Measurements from ENCODE around the gene TOPBP1. TPM values are rescaled to one million over a fixed set of nuclear protein-coding genes. Genes with fewer than 3 reads are reported as not detected.
A peak's percentile ranks its signal among the peaks of the same experiment; 100 is the strongest.

TOPBP1 gene
- total RNA-seq, 1 donor from 2014 or later, result 23.9 TPM

DNA sequence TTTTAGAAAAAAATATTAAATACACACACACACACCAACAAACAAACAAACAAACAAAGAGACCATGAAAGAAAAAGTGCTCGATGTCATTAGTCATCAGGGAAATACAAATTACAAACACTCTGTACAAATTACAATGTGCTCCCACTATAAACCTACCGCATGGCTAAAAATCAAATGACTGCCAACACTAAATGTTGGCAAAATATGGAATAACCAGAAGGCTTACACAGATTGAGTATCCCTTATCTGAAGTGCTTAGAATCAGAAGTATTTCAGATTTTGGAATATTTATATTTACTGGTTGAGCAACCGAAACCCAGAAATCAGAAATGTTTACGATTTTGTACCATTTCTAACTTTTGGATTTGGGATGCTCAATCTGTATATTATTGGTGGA lies 54.8 kb downstream of the TOPBP1 start:
- Histone ChIP-seq H3K36me3 (ENCODE audit: insufficient read depth, low read length) (peaks cover 22% of the 10 kb centered on the region), H3K79me2 (ENCODE audit: insufficient read depth, low read length) (no peaks in the 10 kb centered on the region), H3K9me3 (ENCODE audit: insufficient read depth, low read depth, low read length) (no peaks in the 10 kb centered on the region), H3K4me2 (ENCODE audit: low read length) (no peak overlapping the region), H3K27me3 (ENCODE audit: insufficient read depth, low read length) (no peaks in the 10 kb centered on the region), H2AFZ (ENCODE audit: low read depth, low read length) (no peak overlapping the region), H4K20me1 (ENCODE audit: insufficient read depth, low read length) (no peaks in the 10 kb centered on the region), H3K27ac (ENCODE audit: low read depth, low read length) (no peak overlapping the region), H3K4me1 (ENCODE audit: insufficient read depth, low read length) (no peaks in the 10 kb centered on the region), H3K9ac (ENCODE audit: low read length) (no peak overlapping the region), H3K4me3 (ENCODE audit: insufficient read depth, low read depth, low read length) (no peak overlapping the region)
- DNase-seq (ENCODE audit: low read depth), result no peak
- Mint-ChIP-seq H3K27ac (ENCODE audit: unreplicated experiment) (no peak overlapping the region), H3K4me1 (ENCODE audit: low read depth, unreplicated experiment) (no peaks in the 10 kb centered on the region), H3K27me3 (ENCODE audit: low read depth, unreplicated experiment) (no peaks in the 10 kb centered on the region), H3K9me3 (ENCODE audit: unreplicated experiment) (no peaks in the 10 kb centered on the region), H3K4me3 (ENCODE audit: unreplicated experiment) (no peak overlapping the region), H3K36me3 (ENCODE audit: low read depth, unreplicated experiment) (peaks cover 4% of the 10 kb centered on the region)
- TF ChIP-seq, protein P1, sequence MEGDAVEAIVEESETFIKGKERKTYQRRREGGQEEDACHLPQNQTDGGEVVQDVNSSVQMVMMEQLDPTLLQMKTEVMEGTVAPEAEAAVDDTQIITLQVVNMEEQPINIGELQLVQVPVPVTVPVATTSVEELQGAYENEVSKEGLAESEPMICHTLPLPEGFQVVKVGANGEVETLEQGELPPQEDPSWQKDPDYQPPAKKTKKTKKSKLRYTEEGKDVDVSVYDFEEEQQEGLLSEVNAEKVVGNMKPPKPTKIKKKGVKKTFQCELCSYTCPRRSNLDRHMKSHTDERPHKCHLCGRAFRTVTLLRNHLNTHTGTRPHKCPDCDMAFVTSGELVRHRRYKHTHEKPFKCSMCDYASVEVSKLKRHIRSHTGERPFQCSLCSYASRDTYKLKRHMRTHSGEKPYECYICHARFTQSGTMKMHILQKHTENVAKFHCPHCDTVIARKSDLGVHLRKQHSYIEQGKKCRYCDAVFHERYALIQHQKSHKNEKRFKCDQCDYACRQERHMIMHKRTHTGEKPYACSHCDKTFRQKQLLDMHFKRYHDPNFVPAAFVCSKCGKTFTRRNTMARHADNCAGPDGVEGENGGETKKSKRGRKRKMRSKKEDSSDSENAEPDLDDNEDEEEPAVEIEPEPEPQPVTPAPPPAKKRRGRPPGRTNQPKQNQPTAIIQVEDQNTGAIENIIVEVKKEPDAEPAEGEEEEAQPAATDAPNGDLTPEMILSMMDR (IDR thresholded peaks at IDR 0.05; ENCODE audit: insufficient read depth, low read depth, low read length), result no peak
- TF ChIP-seq EZH2 (IDR thresholded peaks at IDR 0.05; ENCODE audit: insufficient read depth, low read length), result no peak
- peak; percentile 20 for FAIRE-seq

DNA sequence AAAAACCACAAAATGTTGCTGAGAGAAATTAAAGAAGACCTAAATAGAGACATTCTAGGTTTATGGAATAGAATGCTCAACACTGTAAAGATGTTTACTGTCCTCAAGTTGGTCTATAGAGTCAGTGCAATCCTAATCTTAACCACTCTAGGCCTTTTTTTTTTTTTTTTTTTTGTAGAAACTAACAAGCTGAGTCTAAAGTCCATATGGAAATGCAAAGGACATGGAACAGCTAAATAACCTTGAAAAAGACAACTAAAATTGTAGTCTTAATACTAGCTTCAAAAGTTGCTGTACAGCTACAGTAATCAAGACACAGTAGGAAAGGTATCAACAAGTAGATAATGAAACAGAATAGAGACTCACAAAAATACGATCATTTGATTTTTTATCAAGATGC lies 55.4 kb downstream of the TOPBP1 start:
- Histone ChIP-seq H3K9me3 (ENCODE audit: insufficient read depth, low read depth, low read length) (no peaks in the 10 kb centered on the region), H3K9ac (ENCODE audit: low read length) (no peak overlapping the region), H3K79me2 (ENCODE audit: insufficient read depth, low read length) (no peaks in the 10 kb centered on the region), H3K27ac (ENCODE audit: low read depth, low read length) (no peak overlapping the region), H3K27me3 (ENCODE audit: insufficient read depth, low read length) (no peaks in the 10 kb centered on the region), H3K4me1 (ENCODE audit: insufficient read depth, low read length) (no peaks in the 10 kb centered on the region), H3K36me3 (ENCODE audit: insufficient read depth, low read length) (peaks cover 25% of the 10 kb centered on the region), H4K20me1 (ENCODE audit: insufficient read depth, low read length) (no peaks in the 10 kb centered on the region), H3K4me2 (ENCODE audit: low read length) (no peak overlapping the region), H2AFZ (ENCODE audit: low read depth, low read length) (no peak overlapping the region), H3K4me3 (ENCODE audit: insufficient read depth, low read depth, low read length) (no peak overlapping the region)
- H3K4me3 Mint-ChIP-seq (ENCODE audit: unreplicated experiment), result no peak overlapping the region
- H3K9me3 Mint-ChIP-seq (ENCODE audit: unreplicated experiment), result no peaks in the 10 kb centered on the region
- no peaks in the 10 kb centered on the region for H3K4me1 Mint-ChIP-seq (ENCODE audit: low read depth, unreplicated experiment)
- no peaks in the 10 kb centered on the region for H3K27me3 Mint-ChIP-seq (ENCODE audit: low read depth, unreplicated experiment)
- FAIRE-seq (no peak), DNase-seq (ENCODE audit: low read depth) (no peak)
- TF ChIP-seq, protein P1 (IDR thresholded peaks at IDR 0.05; ENCODE audit: insufficient read depth, low read depth, low read length), result no peak
- no peak for TF ChIP-seq EZH2 (IDR thresholded peaks at IDR 0.05; ENCODE audit: insufficient read depth, low read length)
- H3K27ac Mint-ChIP-seq (ENCODE audit: unreplicated experiment), result no peak overlapping the region
- peaks cover 7% of the 10 kb centered on the region for H3K36me3 Mint-ChIP-seq (ENCODE audit: low read depth, unreplicated experiment)

DNA sequence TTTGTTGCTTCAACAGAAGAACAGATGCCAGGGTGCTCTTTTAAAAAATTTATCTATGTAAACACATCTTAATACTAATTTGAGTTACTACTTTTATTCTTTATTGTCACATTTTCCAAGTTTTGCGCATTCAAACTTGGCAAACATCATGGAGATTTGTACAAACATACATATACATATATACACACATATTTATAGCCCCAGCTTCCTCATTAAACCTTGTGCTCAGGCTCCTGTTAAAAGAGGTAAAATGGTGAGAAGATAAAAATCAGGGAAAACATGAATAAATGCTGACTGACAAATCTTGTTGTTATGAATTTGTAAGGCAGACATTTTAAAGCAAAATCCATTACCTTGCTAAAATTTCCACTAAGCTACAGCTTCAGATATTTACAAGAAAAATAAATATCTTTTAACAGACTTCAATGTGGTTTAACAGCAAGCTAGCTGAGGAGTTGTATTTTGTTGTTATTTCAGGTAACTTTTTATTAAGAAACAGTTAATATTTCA lies 61.1 kb downstream of the TOPBP1 start:
- H3K9me3 Mint-ChIP-seq (ENCODE audit: unreplicated experiment), result no peaks in the 10 kb centered on the region

More for the DNA sequence above, 61.1 kb downstream of the TOPBP1 start:
- Histone ChIP-seq H4K20me1 (ENCODE audit: insufficient read depth, low read length) (no peaks in the 10 kb centered on the region), H2AFZ (ENCODE audit: low read depth, low read length) (no peak overlapping the region), H3K79me2 (ENCODE audit: insufficient read depth, low read length) (no peaks in the 10 kb centered on the region), H3K4me3 (ENCODE audit: insufficient read depth, low read depth, low read length) (no peak overlapping the region), H3K9me3 (ENCODE audit: insufficient read depth, low read depth, low read length) (no peaks in the 10 kb centered on the region), H3K36me3 (ENCODE audit: insufficient read depth, low read length) (peaks cover 4% of the 10 kb centered on the region), H3K27me3 (ENCODE audit: insufficient read depth, low read length) (no peaks in the 10 kb centered on the region), H3K4me1 (ENCODE audit: insufficient read depth, low read length) (peaks cover 5% of the 10 kb centered on the region), H3K9ac (ENCODE audit: low read length) (no peak overlapping the region), H3K4me2 (ENCODE audit: low read length) (no peak overlapping the region), H3K27ac (ENCODE audit: low read depth, low read length) (no peak overlapping the region)
- H3K36me3 Mint-ChIP-seq (ENCODE audit: low read depth, unreplicated experiment), result peaks cover 4% of the 10 kb centered on the region
- no peak overlapping the region for H3K27ac Mint-ChIP-seq (ENCODE audit: unreplicated experiment)
- no peak overlapping the region for H3K4me3 Mint-ChIP-seq (ENCODE audit: unreplicated experiment)
- H3K27me3 Mint-ChIP-seq (ENCODE audit: low read depth, unreplicated experiment), result no peaks in the 10 kb centered on the region
- FAIRE-seq, result no peak
- TF ChIP-seq, protein P1 (IDR thresholded peaks at IDR 0.05; ENCODE audit: insufficient read depth, low read depth, low read length), result no peak
- TF ChIP-seq EZH2 (IDR thresholded peaks at IDR 0.05; ENCODE audit: insufficient read depth, low read length), result no peak
- no peak for DNase-seq (ENCODE audit: low read depth)
- H3K4me1 Mint-ChIP-seq (ENCODE audit: low read depth, unreplicated experiment), result peaks cover 12% of the 10 kb centered on the region
